ENCODE results near the gene PRR36.
A peak's percentile ranks its signal among the peaks of the same experiment; 100 is the strongest.

GRCh38 chr19:7869453-7869909, 4.7 kb downstream of the PRR36 start:
- TF ChIP-seq CTCF (IDR thresholded peaks at IDR 0.05), result peak in 3 of 6 experiments; percentile 5 to 27 (median 7)
- no peak for TF ChIP-seq POLR2A (IDR thresholded peaks at IDR 0.05)

All from adrenal gland (tissue), 5 donors.